Measurements from ENCODE around the gene CHM.

DNA sequence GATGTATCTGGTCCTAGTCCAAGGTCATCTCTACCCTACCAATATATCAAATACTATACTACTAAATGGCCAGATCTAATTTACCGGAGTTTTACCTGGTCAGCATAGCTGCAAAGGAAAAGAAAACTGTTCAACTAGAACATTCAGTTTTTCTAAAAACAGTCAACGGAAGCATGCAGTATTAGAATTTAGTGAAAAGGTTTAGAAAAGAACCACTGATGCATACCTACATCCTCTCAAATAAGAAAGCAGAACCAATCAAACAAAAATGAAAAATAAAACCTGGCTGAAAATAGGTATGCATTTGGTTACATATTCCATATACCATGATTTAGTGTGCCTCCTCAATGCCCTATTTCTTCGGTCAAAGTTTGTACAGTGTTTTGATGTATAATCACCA is 140.0 kb downstream of the CHM start:
- TF ChIP-seq, protein P1, sequence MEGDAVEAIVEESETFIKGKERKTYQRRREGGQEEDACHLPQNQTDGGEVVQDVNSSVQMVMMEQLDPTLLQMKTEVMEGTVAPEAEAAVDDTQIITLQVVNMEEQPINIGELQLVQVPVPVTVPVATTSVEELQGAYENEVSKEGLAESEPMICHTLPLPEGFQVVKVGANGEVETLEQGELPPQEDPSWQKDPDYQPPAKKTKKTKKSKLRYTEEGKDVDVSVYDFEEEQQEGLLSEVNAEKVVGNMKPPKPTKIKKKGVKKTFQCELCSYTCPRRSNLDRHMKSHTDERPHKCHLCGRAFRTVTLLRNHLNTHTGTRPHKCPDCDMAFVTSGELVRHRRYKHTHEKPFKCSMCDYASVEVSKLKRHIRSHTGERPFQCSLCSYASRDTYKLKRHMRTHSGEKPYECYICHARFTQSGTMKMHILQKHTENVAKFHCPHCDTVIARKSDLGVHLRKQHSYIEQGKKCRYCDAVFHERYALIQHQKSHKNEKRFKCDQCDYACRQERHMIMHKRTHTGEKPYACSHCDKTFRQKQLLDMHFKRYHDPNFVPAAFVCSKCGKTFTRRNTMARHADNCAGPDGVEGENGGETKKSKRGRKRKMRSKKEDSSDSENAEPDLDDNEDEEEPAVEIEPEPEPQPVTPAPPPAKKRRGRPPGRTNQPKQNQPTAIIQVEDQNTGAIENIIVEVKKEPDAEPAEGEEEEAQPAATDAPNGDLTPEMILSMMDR (IDR thresholded peaks at IDR 0.05), result no peak
- TF ChIP-seq POLR2A (IDR thresholded peaks at IDR 0.05) (no peak), POLR2AphosphoS5 (IDR thresholded peaks at IDR 0.05) (no peak), EP300 (IDR thresholded peaks at IDR 0.05) (no peak)
